GM12892 (cell line): Measurements from ENCODE around the gene CCL19.

Source experiments
- POLR2A ChIP-seq: IDR thresholded peaks from 2 replicates; pipeline ENCODE4 v1.6.1; 2011; ENCODE audit warnings: low read depth, low read length, control low read depth
- POLR2AphosphoS5 ChIP-seq: IDR thresholded peaks from 2 replicates; pipeline ENCODE4 v1.6.1; 2011; ENCODE audit warnings: low read depth, low read length, control low read depth
- TAF1 ChIP-seq: IDR thresholded peaks from 2 replicates; pipeline ENCODE4 v1.6.1; 2011; ENCODE audit warnings: low read depth, mild to moderate bottlenecking, control low read depth, low read length, borderline replicate concordance

DNA sequence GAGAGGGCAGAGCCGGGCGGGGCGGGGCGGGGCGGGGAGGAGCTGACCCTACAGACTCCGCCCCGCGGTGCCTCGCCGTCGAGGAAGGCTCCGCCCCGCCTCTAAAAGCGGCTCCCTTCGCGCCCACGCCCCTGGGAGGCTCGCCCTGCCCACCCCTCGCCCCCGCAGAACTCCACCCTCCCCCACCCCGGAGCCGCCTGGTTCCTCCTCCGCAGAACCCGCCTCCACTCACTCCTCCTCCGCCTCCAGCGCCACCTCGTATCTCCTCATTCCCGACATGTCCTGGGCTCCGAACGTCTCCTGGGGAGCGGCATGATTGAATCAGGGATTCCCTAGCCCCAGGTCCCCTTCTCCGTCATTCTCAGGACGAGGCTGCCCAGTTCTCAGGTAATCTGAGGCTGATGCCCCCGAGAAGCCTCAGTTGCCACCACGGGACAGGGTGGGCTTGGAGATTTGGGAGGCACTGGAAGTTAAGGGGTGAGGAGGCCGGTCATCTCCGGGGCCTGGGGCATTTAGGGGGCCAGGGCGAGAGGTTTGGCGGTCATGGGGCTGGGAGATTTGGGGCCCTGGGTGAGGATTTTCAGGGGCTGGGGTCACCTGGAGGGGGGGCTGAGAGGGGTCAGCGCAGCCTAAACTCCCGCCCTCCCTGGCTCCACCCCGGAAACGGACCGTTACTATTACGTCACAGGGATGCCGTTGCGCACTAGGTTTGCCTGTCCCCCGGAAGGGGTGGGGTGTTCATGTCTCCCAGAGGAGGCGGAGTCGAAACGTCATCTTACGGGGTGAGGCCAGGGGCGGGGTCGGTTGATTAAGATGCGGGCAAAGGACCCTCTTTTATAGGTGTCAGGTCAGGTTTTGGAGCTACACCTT, 25.5 kb downstream of the CCL19 start:
- TF ChIP-seq POLR2A (peak; percentile 37; the same call in 1 of the 2 replicates), TAF1 (no peak), POLR2AphosphoS5 (no peak)
